Activated CD4-positive, alpha-beta T cell treated with anti-CD3 and anti-CD28 coated beads, Interleukin-2, amount 50 U/mL, for 48 hours (primary cell): Measurements from ENCODE around the gene CLCNKA.

Experiments used
- DNase-seq, 2 experiments: peaks; one replicate each; pipeline ENCODE4 v3.0.0-alpha.2; 2020

Gene CLCNKA

GRCh38 chr1:16082283-16083038 is 60.6 kb downstream of the CLCNKA start:
- peak; percentile 78 to 82 for DNase-seq

GRCh38 chr1:16083486-16083885 is 61.6 kb downstream of the CLCNKA start:
- no peak for DNase-seq
